HEK293T (cell line): ENCODE results near the gene IQCN.

Experiments used
- CTCF ChIA-PET: fragments of 350-600 bp; formaldehyde crosslinking; extraction: SDS; loops from one replicate; lab custom pipeline; 2021; ENCODE audit warnings: antibody characterized with exemption, inconsistent platforms; lab: Yijun Ruan, JAX
- POLR2A ChIA-PET: fragments of 350-600 bp; formaldehyde crosslinking; extraction: SDS; loops from one replicate; lab custom pipeline; 2020; ENCODE audit warnings: antibody characterized with exemption, inconsistent platforms; lab: Yijun Ruan, JAX
- DNase-seq: peaks from one replicate; pipeline ENCODE4 v3.0.0; 2012; ENCODE audit warnings: mixed read lengths; ENCODE audit errors: extremely low spot score
- ARNT ChIP-seq: fragments of 450-650 bp; IDR thresholded peaks from 2 replicates; pipeline ENCODE4 v1.6.1; 2017; ENCODE audit warnings: mild to moderate bottlenecking
- BHLHE40 ChIP-seq: fragments of 450-650 bp; IDR thresholded peaks from 2 replicates; pipeline ENCODE4 v1.6.1; 2016; ENCODE audit warnings: mild to moderate bottlenecking, moderate library complexity, borderline replicate concordance
- CTBP1 ChIP-seq: fragments of 450-650 bp; IDR thresholded peaks from 2 replicates; pipeline ENCODE4 v1.6.1; 2016; ENCODE audit warnings: borderline replicate concordance
- ELF4 ChIP-seq: fragments of 450-650 bp; IDR thresholded peaks from 2 replicates; pipeline ENCODE4 v1.6.1; 2017; ENCODE audit warnings: antibody characterized with exemption
- FOXA1 ChIP-seq: fragments of 450-650 bp; IDR thresholded peaks from 2 replicates; pipeline ENCODE4 v1.6.1; 2016; ENCODE audit warnings: mild to moderate bottlenecking
- FOXK2 ChIP-seq: fragments of 450-650 bp; IDR thresholded peaks from 2 replicates; pipeline ENCODE4 v1.6.1; 2016; ENCODE audit warnings: mild to moderate bottlenecking
- FOXM1 ChIP-seq: fragments of 450-650 bp; IDR thresholded peaks from 2 replicates; pipeline ENCODE4 v1.6.1; 2017; ENCODE audit warnings: mild to moderate bottlenecking, borderline replicate concordance
- HDGF ChIP-seq: fragments of 450-650 bp; IDR thresholded peaks from 2 replicates; pipeline ENCODE4 v1.6.1; 2017; ENCODE audit warnings: antibody characterized with exemption, borderline replicate concordance
- L3MBTL2 ChIP-seq: fragments of 450-650 bp; conservative IDR thresholded peaks from 2 replicates; pipeline ENCODE4 v1.6.1; 2016; ENCODE audit warnings: mild to moderate bottlenecking
- LEF1 ChIP-seq: fragments of 450-650 bp; IDR thresholded peaks from 2 replicates; pipeline ENCODE4 v1.6.1; 2017; ENCODE audit warnings: mild to moderate bottlenecking, borderline replicate concordance
- NFRKB ChIP-seq: fragments of 450-650 bp; IDR thresholded peaks from 2 replicates; pipeline ENCODE4 v1.6.1; 2016; ENCODE audit warnings: mild to moderate bottlenecking, moderate library complexity
- SP1 ChIP-seq: fragments of 450-650 bp; IDR thresholded peaks from 2 replicates; pipeline ENCODE4 v1.6.1; 2017
- SUZ12 ChIP-seq: fragments of 450-650 bp; IDR thresholded peaks from 2 replicates; pipeline ENCODE4 v1.6.1; 2016; ENCODE audit warnings: mild to moderate bottlenecking
- TARDBP ChIP-seq: fragments of 450-650 bp; IDR thresholded peaks from 2 replicates; pipeline ENCODE4 v1.6.1; 2016
- ZNF384 ChIP-seq: fragments of 450-650 bp; IDR thresholded peaks from 2 replicates; pipeline ENCODE4 v1.6.1; 2016
- TF ChIP-seq, protein P1 (sequence below): fragments of 450-650 bp; IDR thresholded peaks from 2 replicates; pipeline ENCODE4 v1.6.1; 2016

Gene IQCN

DNA sequence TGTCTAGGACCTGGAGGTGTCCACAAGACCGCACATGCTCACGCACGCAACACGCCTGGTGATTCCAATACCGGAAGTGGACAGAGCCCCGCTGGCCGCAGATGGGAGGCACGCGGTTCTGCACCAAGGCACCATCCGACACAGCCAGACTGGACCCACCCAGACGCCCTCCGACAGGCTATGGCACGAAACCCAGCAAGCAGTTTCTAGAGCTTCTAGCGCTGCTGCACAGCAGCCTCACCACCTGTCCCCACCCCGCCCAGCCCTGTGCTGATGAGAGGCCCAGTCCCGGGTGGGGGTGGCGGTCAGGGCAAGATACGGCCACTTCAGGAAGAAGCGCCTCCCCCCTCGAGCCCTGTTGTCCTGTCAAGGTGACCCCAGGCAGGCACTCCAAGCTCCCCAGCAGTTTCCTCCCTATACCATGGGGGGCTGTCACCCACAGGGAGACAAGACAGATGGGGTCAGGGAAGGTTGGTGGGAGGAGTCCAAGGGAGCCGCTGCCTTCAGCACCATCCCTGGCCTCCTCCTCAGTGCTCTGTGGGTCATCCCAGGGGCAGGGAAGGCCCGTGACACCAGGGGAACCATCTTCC, 37.3 kb upstream of the IQCN start:
- POLR2A ChIA-PET: interaction anchor here (2.7 to 21.8 kb wide), 2 partner anchors 11 to 33 kb away, joined by 9 to 491 read pairs; partner anchors contain the start of genes IQCN, JUND and LSM4
- DNase-seq: no peak
- CTCF ChIA-PET: no interaction called here
- TF ChIP-seq LEF1: no peak
- TF ChIP-seq HDGF: no peak

DNA sequence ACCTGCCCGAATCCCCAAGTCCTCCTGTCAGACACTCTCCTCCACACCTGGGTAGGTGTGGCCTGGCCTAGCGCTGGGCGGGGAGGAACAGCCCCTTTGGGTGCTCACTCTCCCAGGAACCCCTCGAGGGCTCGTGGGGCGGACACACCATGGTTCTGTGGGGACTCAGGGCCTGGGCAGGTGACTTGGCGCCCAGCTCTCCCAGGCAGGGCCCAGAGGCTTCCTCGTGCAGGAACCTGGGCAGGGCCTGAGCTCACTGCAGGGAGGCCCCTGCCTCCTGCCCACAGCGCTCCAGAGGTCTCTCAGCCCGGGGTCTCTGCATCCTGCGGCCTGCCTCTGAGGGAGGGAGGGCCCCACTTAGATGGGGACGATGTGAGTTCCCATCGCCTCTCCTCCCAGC, 36.7 kb upstream of the IQCN start:
- CTCF ChIA-PET: interaction anchor here (0.5 kb wide), 1 partner anchor 31 kb away, joined by 3 read pairs; no protein-coding TSS in a partner anchor
- TF ChIP-seq FOXM1 (no peak), SUZ12 (no peak), L3MBTL2 (no peak), ELF4 (no peak), NFRKB (no peak), HDGF (no peak), ARNT (no peak), FOXA1 (no peak), FOXK2 (no peak), BHLHE40 (no peak), SP1 (no peak), CTBP1 (no peak), TARDBP (no peak), LEF1 (no peak), ZNF384 (no peak)
- TF ChIP-seq, protein P1, sequence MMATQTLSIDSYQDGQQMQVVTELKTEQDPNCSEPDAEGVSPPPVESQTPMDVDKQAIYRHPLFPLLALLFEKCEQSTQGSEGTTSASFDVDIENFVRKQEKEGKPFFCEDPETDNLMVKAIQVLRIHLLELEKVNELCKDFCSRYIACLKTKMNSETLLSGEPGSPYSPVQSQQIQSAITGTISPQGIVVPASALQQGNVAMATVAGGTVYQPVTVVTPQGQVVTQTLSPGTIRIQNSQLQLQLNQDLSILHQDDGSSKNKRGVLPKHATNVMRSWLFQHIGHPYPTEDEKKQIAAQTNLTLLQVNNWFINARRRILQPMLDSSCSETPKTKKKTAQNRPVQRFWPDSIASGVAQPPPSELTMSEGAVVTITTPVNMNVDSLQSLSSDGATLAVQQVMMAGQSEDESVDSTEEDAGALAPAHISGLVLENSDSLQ: no peak
- DNase-seq: no peak
- POLR2A ChIA-PET: interaction anchor here (2.7 to 21.8 kb wide), 2 partner anchors 11 to 33 kb away, joined by 9 to 491 read pairs; partner anchors contain the start of genes IQCN, JUND and LSM4

DNA sequence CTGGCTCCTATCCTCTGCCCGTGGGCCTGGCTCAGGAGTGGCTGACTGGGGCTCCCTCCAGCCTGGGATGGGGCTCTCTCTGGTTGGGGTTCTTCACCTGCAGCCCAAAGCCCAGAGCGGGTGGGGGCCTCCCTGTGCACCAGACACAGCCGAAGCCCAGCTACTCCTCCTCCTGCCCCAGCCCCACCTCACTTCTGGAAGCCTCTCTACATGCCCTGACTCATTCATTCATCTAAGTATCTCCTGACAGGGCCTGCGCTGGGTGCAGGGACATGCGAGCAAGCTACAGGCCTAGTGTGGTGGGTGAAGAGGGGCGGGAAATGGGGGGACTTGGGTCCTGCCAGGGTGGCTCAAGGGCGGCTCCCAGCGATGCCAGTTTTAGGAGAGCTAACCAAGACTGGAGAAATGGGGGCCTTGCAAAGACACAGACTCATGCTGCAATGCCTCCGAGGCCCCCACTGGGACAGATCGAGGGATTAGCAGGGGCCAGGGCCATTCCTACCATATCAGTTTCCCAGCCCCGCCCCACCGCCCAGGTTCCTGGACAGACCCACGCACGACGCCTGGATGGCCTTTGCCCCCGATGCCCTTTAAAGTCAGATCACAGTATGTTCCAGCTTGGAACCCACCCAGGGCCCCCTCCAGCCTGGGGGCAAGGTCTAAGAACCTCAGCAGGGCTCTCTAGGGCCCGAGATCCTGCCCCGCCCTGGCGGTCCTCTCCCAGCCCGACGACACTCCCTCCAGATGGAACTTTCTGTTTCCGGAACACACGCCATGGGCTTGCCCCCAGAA, 36.1 kb upstream of the IQCN start:
- ChIA-PET CTCF (interaction anchor here (0.5 kb wide), 1 partner anchor 31 kb away, joined by 3 read pairs; no protein-coding TSS in a partner anchor), POLR2A (interaction anchor here (2.7 to 21.8 kb wide), 2 partner anchors 12 to 32 kb away, joined by 9 to 491 read pairs; partner anchors contain the start of genes IQCN, JUND and LSM4)
- TF ChIP-seq, protein P1: no peak
- TF ChIP-seq ELF4: no peak
- TF ChIP-seq NFRKB: no peak
- no peak for TF ChIP-seq FOXM1
- TF ChIP-seq SUZ12: no peak
- no peak for TF ChIP-seq FOXK2
- TF ChIP-seq FOXA1: no peak
- no peak for TF ChIP-seq HDGF
- no peak for TF ChIP-seq L3MBTL2
- no peak for TF ChIP-seq TARDBP
- DNase-seq: no peak

DNA sequence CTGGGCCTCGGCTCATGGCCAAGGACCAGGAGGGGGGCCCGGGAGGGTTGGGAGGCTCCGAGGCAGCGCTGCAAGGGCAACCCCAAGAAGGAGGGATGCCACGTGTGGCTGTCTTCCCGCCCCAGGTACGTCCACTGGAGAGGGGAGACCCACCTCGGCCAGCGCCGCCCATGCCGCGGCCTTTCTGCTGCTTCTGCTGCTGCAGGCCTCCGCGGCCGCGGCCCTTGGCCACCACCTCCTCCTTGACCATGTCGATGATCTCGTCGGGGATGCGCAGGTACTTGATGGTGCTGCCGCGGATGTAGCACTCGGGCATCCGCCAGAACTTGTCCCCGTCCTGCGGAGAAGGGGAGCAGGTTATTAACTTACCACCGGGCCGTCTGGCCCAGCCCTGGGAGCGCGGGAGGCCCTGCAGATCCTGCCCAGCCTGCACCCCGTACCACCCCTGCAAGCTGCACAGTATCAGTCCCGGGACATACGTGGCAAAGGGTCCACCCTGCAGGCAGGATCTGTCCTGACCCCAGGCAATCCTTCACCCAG, 35.3 kb upstream of the IQCN start:
- TF ChIP-seq SUZ12 (no peak), ARNT (no peak), LEF1 (no peak), SP1 (no peak), NFRKB (no peak), FOXM1 (no peak), FOXK2 (no peak), L3MBTL2 (no peak), BHLHE40 (no peak), TARDBP (no peak), CTBP1 (no peak), HDGF (no peak), ZNF384 (no peak), FOXA1 (no peak), ELF4 (no peak)
- TF ChIP-seq, protein P1: no peak
- CTCF ChIA-PET: no interaction called here
- POLR2A ChIA-PET: interaction anchor here (2.7 to 21.8 kb wide), 2 partner anchors 13 to 31 kb away, joined by 9 to 491 read pairs; partner anchors contain the start of genes IQCN, JUND and LSM4

DNA sequence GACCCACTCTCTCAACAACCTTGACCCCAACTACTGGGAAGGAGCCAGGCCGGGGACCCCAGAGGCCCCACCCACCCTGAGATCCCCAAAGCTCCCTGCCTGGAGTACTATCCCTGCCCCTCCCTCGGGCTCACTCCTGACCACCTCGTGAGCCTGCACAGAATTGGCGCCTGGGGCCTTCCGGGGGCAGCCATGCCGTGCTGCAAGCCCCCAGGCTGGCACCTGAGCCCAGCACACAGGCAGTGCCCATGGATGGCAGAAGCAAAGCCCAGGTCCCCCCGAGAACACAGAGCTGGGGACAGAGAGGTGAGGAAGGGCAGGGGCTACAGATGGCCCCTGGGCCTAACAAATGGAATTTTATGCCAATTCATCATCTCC, 34.7 kb upstream of the IQCN start:
- no peak for TF ChIP-seq SUZ12
- TF ChIP-seq ARNT: no peak
- TF ChIP-seq FOXM1: no peak
- TF ChIP-seq BHLHE40: no peak
- no peak for TF ChIP-seq SP1
- TF ChIP-seq ELF4: no peak
- no peak for TF ChIP-seq CTBP1
- TF ChIP-seq TARDBP: no peak
- TF ChIP-seq L3MBTL2: no peak
- TF ChIP-seq FOXA1: no peak
- TF ChIP-seq, protein P1: no peak
- TF ChIP-seq ZNF384: no peak
- no peak for TF ChIP-seq HDGF
- CTCF ChIA-PET: no interaction called here
- POLR2A ChIA-PET: interaction anchor here (0.5 to 1.2 kb wide), 3 partner anchors 27 to 889 kb away, joined by 3 to 7 read pairs (median 4); partner anchors contain the start of gene JUND

More for the DNA sequence above, 35.3 kb upstream of the IQCN start:
- DNase-seq: no peak

More for the DNA sequence above, 34.7 kb upstream of the IQCN start:
- no peak for DNase-seq
